Nephron progenitor cell (in vitro differentiated cells): ENCODE measurements around the gene SPTLC2.
"Not testable (repeated sequence)": the region's sequence is repeated elsewhere in the genome, so short reads cannot be mapped to it uniquely, and the experiment has no call there.

Experiments used
- DNase-seq: peaks from one replicate; pipeline ENCODE4 v3.0.0; 2021
- H3K27ac Mint-ChIP-seq: 2 replicates; pipeline ENCODE4 v1.8.0; 2021; ENCODE audit warnings: mild to moderate bottlenecking, moderate library complexity, mixed read lengths
- H3K27me3 Mint-ChIP-seq: 2 replicates; pipeline ENCODE4 v1.8.0; 2021; ENCODE audit warnings: mild to moderate bottlenecking, low read depth, mixed read lengths; ENCODE audit not compliant: poor library complexity
- H3K36me3 Mint-ChIP-seq: 2 replicates; pipeline ENCODE4 v1.8.0; 2021; ENCODE audit warnings: low read depth, mixed read lengths
- H3K4me1 Mint-ChIP-seq: 2 replicates; pipeline ENCODE4 v1.8.0; 2021; ENCODE audit warnings: mixed read lengths
- H3K4me3 Mint-ChIP-seq: 2 replicates; pipeline ENCODE4 v1.8.0; 2021; ENCODE audit warnings: mild to moderate bottlenecking, moderate library complexity, mixed read lengths
- H3K9me3 Mint-ChIP-seq: 2 replicates; pipeline ENCODE4 v1.8.0; 2021; ENCODE audit warnings: mild to moderate bottlenecking, moderate library complexity, mixed read lengths
- TF ChIP-seq, protein P1 (sequence below): fragments of 200-600 bp; sonication (generic); IDR thresholded peaks from 2 replicates; pipeline ENCODE4 v1.5.0; 2021; ENCODE audit warnings: antibody characterized with exemption

The SPTLC2 gene, protein sequence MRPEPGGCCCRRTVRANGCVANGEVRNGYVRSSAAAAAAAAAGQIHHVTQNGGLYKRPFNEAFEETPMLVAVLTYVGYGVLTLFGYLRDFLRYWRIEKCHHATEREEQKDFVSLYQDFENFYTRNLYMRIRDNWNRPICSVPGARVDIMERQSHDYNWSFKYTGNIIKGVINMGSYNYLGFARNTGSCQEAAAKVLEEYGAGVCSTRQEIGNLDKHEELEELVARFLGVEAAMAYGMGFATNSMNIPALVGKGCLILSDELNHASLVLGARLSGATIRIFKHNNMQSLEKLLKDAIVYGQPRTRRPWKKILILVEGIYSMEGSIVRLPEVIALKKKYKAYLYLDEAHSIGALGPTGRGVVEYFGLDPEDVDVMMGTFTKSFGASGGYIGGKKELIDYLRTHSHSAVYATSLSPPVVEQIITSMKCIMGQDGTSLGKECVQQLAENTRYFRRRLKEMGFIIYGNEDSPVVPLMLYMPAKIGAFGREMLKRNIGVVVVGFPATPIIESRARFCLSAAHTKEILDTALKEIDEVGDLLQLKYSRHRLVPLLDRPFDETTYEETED

DNA sequence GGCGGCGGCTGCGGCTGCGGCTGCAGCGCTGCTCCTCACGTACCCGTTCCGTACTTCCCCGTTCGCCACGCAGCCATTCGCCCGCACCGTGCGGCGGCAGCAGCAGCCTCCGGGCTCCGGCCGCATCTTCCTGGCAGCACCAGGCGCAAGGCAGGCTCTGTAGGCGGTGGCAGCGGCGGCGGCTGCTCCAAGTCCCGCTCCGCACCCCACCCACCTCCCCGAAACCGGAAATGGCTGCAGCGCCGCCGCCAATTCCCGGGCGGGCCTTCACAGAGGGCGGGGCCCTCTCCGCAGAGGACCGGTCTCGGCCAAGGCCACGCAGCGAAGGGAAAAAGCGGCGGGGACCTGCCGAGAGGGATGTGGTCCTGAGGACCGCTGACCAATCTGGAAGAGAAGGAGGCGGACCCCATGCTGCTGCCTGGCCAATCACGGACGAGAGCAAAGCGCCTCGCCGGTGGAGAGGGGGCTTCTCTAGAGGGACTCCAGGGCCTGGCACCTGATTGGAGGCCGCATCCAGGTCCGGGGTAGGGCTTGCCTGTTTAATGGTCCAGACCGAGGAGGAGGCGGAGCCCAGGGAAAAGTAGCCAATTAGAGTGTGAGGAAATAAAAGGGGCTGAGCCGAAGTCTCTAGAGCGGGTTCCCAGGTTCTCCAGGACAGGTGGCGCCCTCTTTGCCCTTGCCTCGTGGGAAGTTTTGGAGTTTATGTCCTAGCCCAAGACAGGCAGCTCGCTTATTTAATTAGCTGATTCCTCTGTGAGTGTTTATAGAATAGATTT, at the start of gene SPTLC2:
Gene SPTLC2, minus strand, starts transcription at position 184 of the 776 bp plus-strand sequence. Its CDS starts 58 bp downstream, at position 126.
- Mint-ChIP-seq H3K36me3 (peaks cover 6% of the 10 kb centered on the region), H3K27me3 (peaks cover 19% of the 10 kb centered on the region), H3K27ac (peak within 1 kb of the TSS; percentile 85), H3K9me3 (no peaks in the 10 kb centered on the region), H3K4me1 (peaks cover 16% of the 10 kb centered on the region), H3K4me3 (peak within 1 kb of the TSS; percentile 91)
- TF ChIP-seq, protein P1, sequence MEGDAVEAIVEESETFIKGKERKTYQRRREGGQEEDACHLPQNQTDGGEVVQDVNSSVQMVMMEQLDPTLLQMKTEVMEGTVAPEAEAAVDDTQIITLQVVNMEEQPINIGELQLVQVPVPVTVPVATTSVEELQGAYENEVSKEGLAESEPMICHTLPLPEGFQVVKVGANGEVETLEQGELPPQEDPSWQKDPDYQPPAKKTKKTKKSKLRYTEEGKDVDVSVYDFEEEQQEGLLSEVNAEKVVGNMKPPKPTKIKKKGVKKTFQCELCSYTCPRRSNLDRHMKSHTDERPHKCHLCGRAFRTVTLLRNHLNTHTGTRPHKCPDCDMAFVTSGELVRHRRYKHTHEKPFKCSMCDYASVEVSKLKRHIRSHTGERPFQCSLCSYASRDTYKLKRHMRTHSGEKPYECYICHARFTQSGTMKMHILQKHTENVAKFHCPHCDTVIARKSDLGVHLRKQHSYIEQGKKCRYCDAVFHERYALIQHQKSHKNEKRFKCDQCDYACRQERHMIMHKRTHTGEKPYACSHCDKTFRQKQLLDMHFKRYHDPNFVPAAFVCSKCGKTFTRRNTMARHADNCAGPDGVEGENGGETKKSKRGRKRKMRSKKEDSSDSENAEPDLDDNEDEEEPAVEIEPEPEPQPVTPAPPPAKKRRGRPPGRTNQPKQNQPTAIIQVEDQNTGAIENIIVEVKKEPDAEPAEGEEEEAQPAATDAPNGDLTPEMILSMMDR = no peak
- peak; percentile 95 for DNase-seq

DNA sequence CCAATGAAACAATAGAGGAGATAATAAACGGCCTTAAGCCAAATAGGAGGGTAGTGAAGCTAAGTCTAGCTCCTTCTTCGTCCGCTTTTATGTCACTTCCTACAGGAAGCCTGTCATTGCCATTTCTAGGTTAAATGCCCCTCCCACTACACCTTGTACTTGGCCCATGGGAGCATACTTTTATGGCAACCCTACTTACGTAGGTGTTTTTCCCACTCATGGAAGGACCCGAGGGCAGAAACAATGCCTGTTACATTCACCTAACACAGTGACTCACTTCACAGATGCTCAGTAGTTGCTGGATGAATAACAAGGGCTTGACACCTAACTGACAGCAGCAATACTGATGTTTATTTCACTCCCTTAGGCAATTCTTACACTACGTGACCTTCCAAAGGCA, 46.9 kb upstream of the SPTLC2 start:
- TF ChIP-seq, protein P1 = no peak
- Mint-ChIP-seq H3K27ac (peak overlapping the region; percentile 38), H3K9me3 (no peaks in the 10 kb centered on the region), H3K4me1 (peaks cover 29% of the 10 kb centered on the region), H3K36me3 (no peaks in the 10 kb centered on the region), H3K4me3 (no peak overlapping the region), H3K27me3 (peaks cover 4% of the 10 kb centered on the region)
- DNase-seq = no peak

DNA sequence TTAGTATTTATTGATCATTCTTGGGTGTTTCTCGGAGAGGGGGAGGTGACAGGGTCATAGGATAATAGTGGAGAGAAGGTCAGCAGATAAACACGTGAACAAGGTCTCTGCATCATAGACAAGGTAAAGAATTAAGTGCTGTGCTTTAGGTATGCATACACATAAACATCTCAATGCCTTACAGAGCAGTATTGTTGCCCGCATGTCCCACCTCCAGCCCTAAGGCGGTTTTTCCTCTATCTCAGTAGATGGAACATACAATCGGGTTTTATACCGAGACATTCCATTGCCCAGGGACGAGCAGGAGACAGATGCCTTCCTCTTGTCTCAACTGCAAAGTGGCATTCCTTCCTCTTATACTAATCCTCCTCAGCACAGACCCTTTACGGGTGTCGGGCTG, 45.1 kb upstream of the SPTLC2 start:
- H3K27me3 Mint-ChIP-seq, DNase-seq, H3K36me3 Mint-ChIP-seq, H3K4me3 Mint-ChIP-seq, H3K9me3 Mint-ChIP-seq: not testable (repeated sequence)
- H3K4me1 Mint-ChIP-seq = peaks cover 34% of the 10 kb centered on the region
- H3K27ac Mint-ChIP-seq = peak overlapping the region; percentile 90

- peak overlapping the region; percentile 90 for H3K27ac Mint-ChIP-seq
- TF ChIP-seq, protein P1 = no peak
- no peaks in the 10 kb centered on the region for H3K9me3 Mint-ChIP-seq
- peaks cover 34% of the 10 kb centered on the region for H3K4me1 Mint-ChIP-seq
- H3K27me3 Mint-ChIP-seq = peaks cover 4% of the 10 kb centered on the region
- no peaks in the 10 kb centered on the region for H3K36me3 Mint-ChIP-seq
- DNase-seq = no peak
- peak overlapping the region; percentile 54 for H3K4me3 Mint-ChIP-seq
Observed at GRCh38 chr14:77660754-77661153, 44.3 kb upstream of the SPTLC2 start.

- Mint-ChIP-seq H3K4me3 (no peak overlapping the region), H3K36me3 (no peaks in the 10 kb centered on the region), H3K27me3 (peaks cover 4% of the 10 kb centered on the region), H3K4me1 (peaks cover 41% of the 10 kb centered on the region), H3K27ac (peak overlapping the region; percentile 28), H3K9me3 (no peaks in the 10 kb centered on the region)
- TF ChIP-seq, protein P1 = no peak
- no peak for DNase-seq
Observed at GRCh38 chr14:77659831-77660230, 43.4 kb upstream of the SPTLC2 start.

GRCh38 chr14:77657280-77657679, 40.8 kb upstream of the SPTLC2 start:
- DNase-seq = no peak
- Mint-ChIP-seq H3K36me3 (no peaks in the 10 kb centered on the region), H3K4me1 (peaks cover 52% of the 10 kb centered on the region), H3K9me3 (no peaks in the 10 kb centered on the region), H3K27me3 (peaks cover 4% of the 10 kb centered on the region), H3K27ac (no peak overlapping the region), H3K4me3 (no peak overlapping the region)
- TF ChIP-seq, protein P1 = no peak
